HFF-Myc (cell line): ENCODE results near the gene NXN.
"Not testable (repeated sequence)": the region's sequence is repeated elsewhere in the genome, so short reads cannot be mapped to it uniquely, and the experiment has no call there.

Experiments used
- DNase-seq: peaks from one replicate; pipeline ENCODE4 v3.0.0-alpha.2; 2011; ENCODE audit warnings: low read depth; ENCODE audit errors: extremely low read depth
- H3K4me3 ChIP-seq: replicated peaks from 2 replicates; pipeline ENCODE4 v1.5.1; 2011; ENCODE audit warnings: low read depth, mild to moderate bottlenecking, control low read depth, low read length
- CTCF ChIP-seq: IDR thresholded peaks from 2 replicates; pipeline ENCODE4 v1.5.1; 2012; ENCODE audit warnings: mild to moderate bottlenecking, low read depth, low read length, control low read depth; ENCODE audit errors: missing control alignments

Gene NXN

GRCh38 chr17:953767-954166 lies 25.8 kb downstream of the NXN start:
- no peak overlapping the region for H3K4me3 ChIP-seq
- DNase-seq: no peak
- no peak for TF ChIP-seq CTCF

GRCh38 chr17:952592-952991 lies 27.0 kb downstream of the NXN start:
- not testable (repeated sequence) for DNase-seq, H3K4me3 ChIP-seq

- DNase-seq: no peak
- 0 out of 2 replicates have a peak overlapping the region, but pooled peaks have one; percentile 7 for H3K4me3 ChIP-seq
- no peak for TF ChIP-seq CTCF
These were observed 28.0 kb downstream of the NXN start for GRCh38 chr17:951325-952132.

- no peak for DNase-seq
- no peak overlapping the region for H3K4me3 ChIP-seq
These were observed 29.8 kb downstream of the NXN start for GRCh38 chr17:949623-950303.

GRCh38 chr17:948284-948852 lies 31.2 kb downstream of the NXN start:
- TF ChIP-seq CTCF: no peak

More at GRCh38 chr17:949623-950303, 29.8 kb downstream of the NXN start:
- no peak for TF ChIP-seq CTCF

GRCh38 chr17:946510-947236 lies 32.9 kb downstream of the NXN start:
- DNase-seq: no peak
- no peak for TF ChIP-seq CTCF
- H3K4me3 ChIP-seq: no peak overlapping the region

More at GRCh38 chr17:948284-948852, 31.2 kb downstream of the NXN start:
- DNase-seq: no peak
- H3K4me3 ChIP-seq: no peak overlapping the region
